ENCODE measurements around the gene SGIP1.

The SGIP1 gene

DNA sequence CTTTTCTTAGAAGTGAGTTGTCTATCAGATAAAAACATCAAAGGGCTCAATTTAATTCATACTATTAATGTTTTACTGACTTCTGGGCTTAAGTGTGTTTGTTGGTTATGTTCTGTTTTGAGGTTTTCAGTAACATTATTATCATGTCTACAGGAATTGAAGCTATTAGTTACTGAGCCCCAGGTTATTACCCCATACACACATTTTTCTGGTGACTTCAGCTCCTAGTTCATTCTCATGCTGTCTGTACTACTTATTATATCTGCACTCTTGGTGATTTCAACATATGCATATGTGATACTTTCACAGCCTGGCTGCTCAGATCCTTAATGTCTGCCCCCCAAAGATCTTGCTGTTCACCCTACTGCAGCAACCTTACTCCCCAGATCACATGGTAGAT lies 27.0 kb upstream of the SGIP1 start:
- TF ChIP-seq, protein P1, sequence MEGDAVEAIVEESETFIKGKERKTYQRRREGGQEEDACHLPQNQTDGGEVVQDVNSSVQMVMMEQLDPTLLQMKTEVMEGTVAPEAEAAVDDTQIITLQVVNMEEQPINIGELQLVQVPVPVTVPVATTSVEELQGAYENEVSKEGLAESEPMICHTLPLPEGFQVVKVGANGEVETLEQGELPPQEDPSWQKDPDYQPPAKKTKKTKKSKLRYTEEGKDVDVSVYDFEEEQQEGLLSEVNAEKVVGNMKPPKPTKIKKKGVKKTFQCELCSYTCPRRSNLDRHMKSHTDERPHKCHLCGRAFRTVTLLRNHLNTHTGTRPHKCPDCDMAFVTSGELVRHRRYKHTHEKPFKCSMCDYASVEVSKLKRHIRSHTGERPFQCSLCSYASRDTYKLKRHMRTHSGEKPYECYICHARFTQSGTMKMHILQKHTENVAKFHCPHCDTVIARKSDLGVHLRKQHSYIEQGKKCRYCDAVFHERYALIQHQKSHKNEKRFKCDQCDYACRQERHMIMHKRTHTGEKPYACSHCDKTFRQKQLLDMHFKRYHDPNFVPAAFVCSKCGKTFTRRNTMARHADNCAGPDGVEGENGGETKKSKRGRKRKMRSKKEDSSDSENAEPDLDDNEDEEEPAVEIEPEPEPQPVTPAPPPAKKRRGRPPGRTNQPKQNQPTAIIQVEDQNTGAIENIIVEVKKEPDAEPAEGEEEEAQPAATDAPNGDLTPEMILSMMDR (IDR thresholded peaks at IDR 0.05): no peak
- no peak for TF ChIP-seq ZFX (IDR thresholded peaks at IDR 0.05; ENCODE audit: borderline replicate concordance)
- H3K27ac ChIP-seq: no peak overlapping the region

DNA sequence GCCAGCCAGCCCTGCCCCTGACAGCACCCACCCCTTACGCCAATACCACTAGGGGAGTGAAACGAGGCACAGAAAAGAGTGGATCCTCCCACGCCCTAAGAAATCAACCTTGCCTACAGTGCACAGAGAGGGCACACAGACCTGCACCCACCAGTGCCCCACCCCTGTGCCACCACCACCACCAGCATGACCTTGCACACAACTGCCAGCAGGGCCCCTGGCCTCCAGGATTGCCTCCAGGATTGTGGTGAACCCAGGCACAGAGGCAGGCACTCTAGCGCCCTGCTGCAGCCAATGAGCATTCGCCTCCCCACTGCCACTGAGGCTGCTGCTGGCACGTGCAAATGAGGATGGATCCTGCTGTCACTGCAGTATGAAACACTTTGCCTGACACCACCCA lies 23.5 kb upstream of the SGIP1 start:
- H3K27ac ChIP-seq: no peak overlapping the region
- TF ChIP-seq ZFX (IDR thresholded peaks at IDR 0.05; ENCODE audit: borderline replicate concordance): no peak
- TF ChIP-seq, protein P1 (IDR thresholded peaks at IDR 0.05): no peak

GRCh38 chr1:66511118-66511517 lies 22.8 kb upstream of the SGIP1 start:
- TF ChIP-seq, protein P1 (IDR thresholded peaks at IDR 0.05): no peak
- no peak for TF ChIP-seq ZFX (IDR thresholded peaks at IDR 0.05; ENCODE audit: borderline replicate concordance)
- no peak overlapping the region for H3K27ac ChIP-seq

DNA sequence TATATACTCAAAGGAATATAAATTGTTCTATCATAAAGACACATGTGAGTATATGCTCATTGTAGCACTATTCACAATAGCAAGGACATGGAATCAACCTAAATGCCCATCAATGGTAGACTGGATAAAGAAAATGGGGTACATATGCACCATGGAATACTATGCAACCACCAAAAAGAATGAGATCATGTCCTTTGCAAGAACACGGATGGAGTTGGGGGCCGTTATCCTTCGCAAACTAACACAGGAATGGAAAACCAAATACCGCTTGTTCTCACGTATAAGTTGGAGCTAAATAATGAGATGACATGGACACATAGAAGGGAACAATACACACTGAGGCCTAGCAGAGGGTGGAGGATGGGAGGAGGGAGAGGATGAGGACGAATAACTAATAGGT lies 16.0 kb upstream of the SGIP1 start:
- TF ChIP-seq, protein P1 (IDR thresholded peaks at IDR 0.05): no peak
- TF ChIP-seq ZFX (IDR thresholded peaks at IDR 0.05; ENCODE audit: borderline replicate concordance): no peak
- no peak overlapping the region for H3K27ac ChIP-seq

DNA sequence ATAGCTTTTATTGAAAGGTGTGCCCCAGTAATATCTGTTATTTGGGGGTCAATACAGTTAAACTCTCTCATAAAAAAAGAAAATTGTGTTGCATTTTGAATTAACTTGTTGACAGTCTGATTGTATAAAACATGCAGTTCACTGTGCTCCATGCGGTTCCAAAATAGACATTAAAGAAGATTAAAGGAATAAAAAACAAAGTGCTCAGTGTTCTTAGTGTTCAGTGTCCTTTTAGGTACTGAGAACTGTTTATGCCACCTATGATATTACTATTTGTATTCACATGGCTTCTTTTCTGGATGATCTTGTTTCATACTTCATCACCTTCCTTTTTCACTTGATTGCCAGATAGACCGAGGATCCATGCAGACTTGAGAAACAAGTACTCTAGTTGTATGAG lies 15.3 kb upstream of the SGIP1 start:
- no peak overlapping the region for H3K27ac ChIP-seq
- TF ChIP-seq, protein P1 (IDR thresholded peaks at IDR 0.05): no peak
- no peak for TF ChIP-seq ZFX (IDR thresholded peaks at IDR 0.05; ENCODE audit: borderline replicate concordance)

GRCh38 chr1:66519992-66520391 lies 14.0 kb upstream of the SGIP1 start:
- TF ChIP-seq, protein P1 (IDR thresholded peaks at IDR 0.05): no peak
- TF ChIP-seq ZFX (IDR thresholded peaks at IDR 0.05; ENCODE audit: borderline replicate concordance): no peak
- H3K27ac ChIP-seq: peak overlapping the region; percentile 19; the same call in 1 of the 2 replicates

GRCh38 chr1:66520655-66521054 lies 13.3 kb upstream of the SGIP1 start:
- peak overlapping the region; percentile 19; the same call in 1 of the 2 replicates for H3K27ac ChIP-seq
- TF ChIP-seq, protein P1 (IDR thresholded peaks at IDR 0.05): no peak
- no peak for TF ChIP-seq ZFX (IDR thresholded peaks at IDR 0.05; ENCODE audit: borderline replicate concordance)

Data from 22Rv1 (cell line).